Activated CD8-positive, alpha-beta T cell treated with anti-CD3 and anti-CD28 coated beads for 36 hours (primary cell): ENCODE measurements around the gene MYH11. TPM values are rescaled to one million over a fixed set of nuclear protein-coding genes. Genes with fewer than 3 reads are reported as not detected.
"Not testable (repeated sequence)": the region's sequence is repeated elsewhere in the genome, so short reads cannot be mapped to it uniquely, and the experiment has no call there.

Experiments used
- ATAC-seq: fragments of 200-7000 bp; cut with Tn5 transposase; one replicate; pipeline ENCODE4 v1.10.0; 2021; ENCODE audit warnings: mild to moderate bottlenecking, moderate library complexity
- CTCF ChIA-PET: fragments of 350-600 bp; sonication (Branson Sonifier 250); formaldehyde crosslinking; loops from one replicate; lab custom pipeline; 2021; ENCODE audit warnings: antibody characterized with exemption; lab: Charles Lee
- POLR2A ChIA-PET: fragments of 350-600 bp; sonication (Branson Sonifier 250); formaldehyde crosslinking; loops from one replicate; lab custom pipeline; 2021; ENCODE audit warnings: antibody characterized with exemption; lab: Charles Lee
- DNase-seq: peaks from one replicate; pipeline ENCODE4 v3.0.0-alpha.2; 2020
- H3K27ac Mint-ChIP-seq: one replicate; pipeline ENCODE4 v1.8.0; 2021; ENCODE audit warnings: mild to moderate bottlenecking, mixed read lengths
- H3K27me3 Mint-ChIP-seq: one replicate; pipeline ENCODE4 v1.8.0; 2021; ENCODE audit warnings: mixed read lengths
- H3K36me3 Mint-ChIP-seq: one replicate; pipeline ENCODE4 v1.8.0; 2021; ENCODE audit warnings: low read depth, mixed read lengths
- H3K4me1 Mint-ChIP-seq: one replicate; pipeline ENCODE4 v1.8.0; 2021; ENCODE audit warnings: low read depth, mixed read lengths
- H3K4me3 Mint-ChIP-seq: one replicate; pipeline ENCODE4 v1.8.0; 2021; ENCODE audit warnings: mild to moderate bottlenecking, moderate library complexity, mixed read lengths
- H3K9me3 Mint-ChIP-seq: one replicate; pipeline ENCODE4 v1.8.0; 2021; ENCODE audit warnings: mixed read lengths
- intact Hi-C: fragments of 100-400 bp; cut with micrococcal nuclease; formaldehyde crosslinking; loops from one replicate; pipeline ENCODE4 v1.10.0; 2022
- total RNA-seq, 2 experiments: library from RNA; stranded (reverse); gene quantifications; one replicate each; pipeline ENCODE4 v1.2.3, GENCODE V29; 2021
- TF ChIP-seq, protein P1 (sequence below): fragments of 200-600 bp; IDR thresholded peaks from one replicate; pipeline ENCODE4 v1.8.0; 2022; ENCODE audit warnings: antibody characterized with exemption, mild to moderate bottlenecking

MYH11 gene
- total RNA-seq, 2 experiments from 2014 or later, result not detected

DNA sequence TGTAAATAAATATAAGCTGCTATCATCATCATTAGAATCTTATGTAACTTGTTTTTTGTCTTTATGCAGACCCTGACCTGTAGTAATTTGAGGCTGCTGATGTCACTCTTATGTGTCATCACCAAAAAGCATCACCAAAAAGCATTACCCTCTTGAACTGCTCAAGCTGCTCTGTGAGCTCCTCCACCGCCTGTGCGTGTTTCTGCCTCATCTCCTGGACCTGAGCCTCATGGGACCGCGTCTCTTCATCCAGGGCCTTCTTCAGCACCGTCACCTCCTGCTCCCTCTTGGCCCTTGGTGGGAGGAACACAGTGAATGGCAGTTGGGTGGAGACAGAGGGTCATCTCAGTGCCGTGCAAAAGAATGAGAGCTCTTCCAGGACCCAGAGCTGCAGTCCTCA lies 124.4 kb downstream of the MYH11 start:
- no peaks in the 10 kb centered on the region for H3K27me3 Mint-ChIP-seq
- intact Hi-C loops, result no loop called here
- ChIA-PET POLR2A (interaction anchor here (1.0 kb wide), 1 partner anchor 677 kb away, joined by 3 read pairs; the partner anchor contains the start of gene NTAN1), CTCF (interaction anchor here (0.8 to 1.3 kb wide), 2 partner anchors 11 to 27 kb away, joined by 3 read pairs; no protein-coding TSS in a partner anchor)
- no peaks in the 10 kb centered on the region for H3K4me1 Mint-ChIP-seq
- ATAC-seq (no peak), DNase-seq (no peak)
- no peak overlapping the region for H3K4me3 Mint-ChIP-seq
- H3K9me3 Mint-ChIP-seq, result no peaks in the 10 kb centered on the region
- TF ChIP-seq, protein P1, sequence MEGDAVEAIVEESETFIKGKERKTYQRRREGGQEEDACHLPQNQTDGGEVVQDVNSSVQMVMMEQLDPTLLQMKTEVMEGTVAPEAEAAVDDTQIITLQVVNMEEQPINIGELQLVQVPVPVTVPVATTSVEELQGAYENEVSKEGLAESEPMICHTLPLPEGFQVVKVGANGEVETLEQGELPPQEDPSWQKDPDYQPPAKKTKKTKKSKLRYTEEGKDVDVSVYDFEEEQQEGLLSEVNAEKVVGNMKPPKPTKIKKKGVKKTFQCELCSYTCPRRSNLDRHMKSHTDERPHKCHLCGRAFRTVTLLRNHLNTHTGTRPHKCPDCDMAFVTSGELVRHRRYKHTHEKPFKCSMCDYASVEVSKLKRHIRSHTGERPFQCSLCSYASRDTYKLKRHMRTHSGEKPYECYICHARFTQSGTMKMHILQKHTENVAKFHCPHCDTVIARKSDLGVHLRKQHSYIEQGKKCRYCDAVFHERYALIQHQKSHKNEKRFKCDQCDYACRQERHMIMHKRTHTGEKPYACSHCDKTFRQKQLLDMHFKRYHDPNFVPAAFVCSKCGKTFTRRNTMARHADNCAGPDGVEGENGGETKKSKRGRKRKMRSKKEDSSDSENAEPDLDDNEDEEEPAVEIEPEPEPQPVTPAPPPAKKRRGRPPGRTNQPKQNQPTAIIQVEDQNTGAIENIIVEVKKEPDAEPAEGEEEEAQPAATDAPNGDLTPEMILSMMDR, result no peak
- H3K36me3 Mint-ChIP-seq, result no peaks in the 10 kb centered on the region
- H3K27ac Mint-ChIP-seq, result no peak overlapping the region

DNA sequence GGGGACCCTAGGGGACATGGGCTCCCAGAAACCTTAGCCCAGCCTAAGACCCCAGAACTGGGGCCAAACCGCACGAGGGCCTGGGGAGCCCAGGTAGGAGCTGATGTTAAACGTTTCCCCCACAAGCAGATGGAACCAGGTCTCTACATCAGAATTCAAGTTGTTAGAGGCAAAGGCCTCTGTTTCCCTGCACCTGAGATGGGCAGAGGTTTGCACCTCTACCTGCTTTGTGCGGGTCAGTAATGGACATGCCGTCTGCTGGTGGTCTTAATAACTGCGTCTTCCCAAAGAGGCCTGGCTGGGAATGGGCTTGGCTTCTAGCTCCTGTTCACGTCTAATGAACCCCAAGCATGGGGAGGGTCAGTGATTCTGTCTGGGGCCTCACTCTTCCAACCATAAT lies 127.7 kb downstream of the MYH11 start:
- Mint-ChIP-seq H3K9me3 (no peaks in the 10 kb centered on the region), H3K4me3 (no peak overlapping the region), H3K27me3 (no peaks in the 10 kb centered on the region), H3K27ac (no peak overlapping the region), H3K36me3 (peaks cover 14% of the 10 kb centered on the region), H3K4me1 (no peaks in the 10 kb centered on the region)
- ATAC-seq (no peak), DNase-seq (no peak)
- intact Hi-C loops, result no loop called here
- CTCF ChIA-PET, result interaction anchor here (0.6 kb wide), 1 partner anchor 9 kb away, joined by 3 read pairs; no protein-coding TSS in a partner anchor
- POLR2A ChIA-PET, result no interaction called here
- TF ChIP-seq, protein P1, result no peak

DNA sequence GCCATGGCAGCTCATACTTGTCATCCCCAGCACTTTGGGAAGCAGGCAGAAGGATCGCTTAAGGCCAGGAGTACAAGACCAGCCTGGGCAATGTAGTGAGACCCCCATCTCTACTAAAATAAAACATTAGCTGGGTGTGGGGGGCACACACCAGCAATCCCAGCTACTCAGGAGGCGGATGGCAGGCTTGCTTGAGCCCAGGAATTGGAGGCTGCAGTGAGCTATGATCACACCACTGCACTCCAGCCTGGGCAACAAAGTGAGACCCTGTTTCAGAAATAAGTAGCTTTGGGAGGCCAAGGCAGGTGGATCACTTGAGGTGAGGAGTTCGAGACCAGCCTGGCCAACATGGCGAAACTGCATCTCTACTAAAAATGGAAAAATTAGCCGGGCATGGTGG lies 129.1 kb downstream of the MYH11 start:
- DNase-seq, H3K9me3 Mint-ChIP-seq, H3K4me3 Mint-ChIP-seq, H3K27me3 Mint-ChIP-seq, H3K4me1 Mint-ChIP-seq, ATAC-seq, intact Hi-C loops, H3K27ac Mint-ChIP-seq: not testable (repeated sequence)
- ChIA-PET CTCF (interaction anchor here (0.8 to 1.0 kb wide), 2 partner anchors 23 to 29 kb away, joined by 4 to 5 read pairs; no protein-coding TSS in a partner anchor), POLR2A (interaction anchor here (0.6 kb wide), 1 partner anchor 13 kb away, joined by 3 read pairs; no protein-coding TSS in a partner anchor)
- H3K36me3 Mint-ChIP-seq, result peaks cover 14% of the 10 kb centered on the region

DNA sequence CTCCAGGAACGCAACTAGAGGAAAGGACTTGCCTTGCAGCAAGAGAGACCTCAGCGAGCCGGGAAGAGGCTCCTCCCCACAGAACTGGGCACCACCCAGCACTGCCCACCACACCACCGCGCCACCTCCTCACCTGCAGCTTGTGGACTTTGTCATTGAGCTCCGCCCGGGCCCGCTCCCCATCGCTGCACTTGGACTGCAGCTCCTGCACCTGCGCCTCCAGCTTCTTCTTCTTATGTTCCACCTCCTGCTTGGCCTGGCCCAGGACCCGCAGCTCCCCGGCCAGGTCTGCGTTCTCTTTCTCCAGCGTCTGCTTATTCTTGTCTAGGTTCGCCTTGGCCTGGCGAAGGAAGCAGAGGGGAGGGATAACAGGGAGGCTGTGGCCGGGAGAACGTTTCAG lies 130.1 kb downstream of the MYH11 start:
- intact Hi-C loops, result no loop called here
- CTCF ChIA-PET, result interaction anchor here (1.0 kb wide), 1 partner anchor 22 kb away, joined by 5 read pairs; no protein-coding TSS in a partner anchor
- no peaks in the 10 kb centered on the region for H3K4me1 Mint-ChIP-seq
- H3K27ac Mint-ChIP-seq, result no peak overlapping the region
- DNase-seq (no peak), ATAC-seq (no peak)
- POLR2A ChIA-PET, result interaction anchor here (1.0 kb wide), 1 partner anchor 154 kb away, joined by 3 read pairs; no protein-coding TSS in a partner anchor
- no peaks in the 10 kb centered on the region for H3K9me3 Mint-ChIP-seq
- no peak overlapping the region for H3K4me3 Mint-ChIP-seq
- H3K36me3 Mint-ChIP-seq, result peaks cover 14% of the 10 kb centered on the region
- no peaks in the 10 kb centered on the region for H3K27me3 Mint-ChIP-seq
- TF ChIP-seq, protein P1, result no peak

DNA sequence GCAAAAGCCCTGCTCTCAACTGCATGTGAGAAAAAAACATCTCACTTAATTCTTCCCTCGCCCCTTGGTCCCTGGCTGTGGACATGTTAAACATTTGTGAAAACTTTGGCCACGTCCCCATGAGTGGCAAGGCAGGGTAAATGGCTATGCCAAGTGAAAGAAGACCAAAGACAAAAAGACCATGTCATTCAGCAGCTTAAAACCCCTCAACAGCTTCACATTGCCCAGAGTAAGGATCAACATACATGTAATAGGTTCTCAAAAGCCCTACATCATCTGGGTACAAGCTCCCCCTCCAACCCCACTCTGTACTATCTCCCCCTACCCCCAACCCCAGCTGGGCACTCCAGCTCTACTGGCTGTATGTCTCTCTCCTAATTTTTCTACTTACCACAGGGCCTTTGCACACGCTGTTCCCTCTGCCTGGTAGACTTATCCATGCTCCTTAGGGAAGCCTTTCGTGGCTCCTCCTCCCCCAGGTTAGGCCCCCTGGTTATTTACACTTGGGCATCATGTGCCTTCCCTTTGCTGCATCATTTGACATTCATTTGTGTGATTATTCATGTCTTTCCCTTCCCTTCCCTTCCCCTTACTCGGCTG lies 131.1 kb downstream of the MYH11 start:
- intact Hi-C loops, result no loop called here
- DNase-seq (no peak), ATAC-seq (no peak)
- Mint-ChIP-seq H3K9me3 (no peaks in the 10 kb centered on the region), H3K27ac (no peak overlapping the region), H3K36me3 (peaks cover 15% of the 10 kb centered on the region), H3K4me3 (no peak overlapping the region), H3K4me1 (no peaks in the 10 kb centered on the region), H3K27me3 (no peaks in the 10 kb centered on the region)
- ChIA-PET CTCF (no interaction called here), POLR2A (no interaction called here)
- TF ChIP-seq, protein P1, result no peak
